GM23338 (cell line): ENCODE results near the gene BAMBI. TPM values are rescaled to one million over a fixed set of nuclear protein-coding genes. Genes with fewer than 3 reads are reported as not detected.

Experiments
- ATAC-seq: fragments of 200-7000 bp; cut with Tn5 transposase; 3 replicates; pipeline ENCODE4 v1.9.1; 2020
- DNase-seq: peaks from one replicate; pipeline ENCODE4 v3.0.0-alpha.2; 2015; ENCODE audit warnings: low spot score
- H2AFZ ChIP-seq: fragments of 200-600 bp; sonication (generic); 2 replicates; pipeline ENCODE4 v1.8.0; 2016; ENCODE audit warnings: antibody characterized with exemption, mild to moderate bottlenecking, moderate library complexity
- H3F3A ChIP-seq: fragments of 200-600 bp; sonication (generic); replicated peaks from 2 replicates; pipeline ENCODE4 v1.8.0; 2017; ENCODE audit warnings: antibody characterized with exemption, mixed run types, low read depth
- H3K27ac ChIP-seq: fragments of 200-600 bp; sonication (generic); 2 replicates; pipeline ENCODE4 v1.6.1; 2016; ENCODE audit warnings: low read depth
- H3K27me3 ChIP-seq: fragments of 200-600 bp; sonication (generic); 2 replicates; pipeline ENCODE4 v1.8.0; 2016; ENCODE audit warnings: mild to moderate bottlenecking, mixed run types, moderate library complexity; ENCODE audit not compliant: insufficient read depth
- H3K36me3 ChIP-seq: fragments of 200-600 bp; sonication (generic); 2 replicates; pipeline ENCODE4 v1.8.0; 2016; ENCODE audit warnings: mild to moderate bottlenecking; ENCODE audit not compliant: insufficient read depth
- H3K4me1 ChIP-seq: fragments of 200-600 bp; sonication (generic); 2 replicates; pipeline ENCODE4 v1.8.0; 2016; ENCODE audit warnings: mild to moderate bottlenecking, moderate library complexity; ENCODE audit not compliant: insufficient read depth
- H3K4me2 ChIP-seq: fragments of 200-600 bp; sonication (generic); 2 replicates; pipeline ENCODE4 v1.7.1; 2017; ENCODE audit warnings: mixed run types
- H3K4me3 ChIP-seq: fragments of 200-600 bp; sonication (generic); 2 replicates; pipeline ENCODE4 v1.6.1; 2016; ENCODE audit warnings: mixed run types
- H3K79me2 ChIP-seq: fragments of 200-600 bp; sonication (generic); replicated peaks from 2 replicates; pipeline ENCODE4 v1.8.0; 2017; ENCODE audit warnings: mild to moderate bottlenecking; ENCODE audit not compliant: insufficient read depth
- H3K9me2 ChIP-seq: fragments of 200-600 bp; sonication (generic); 2 replicates; pipeline ENCODE4 v1.8.0; 2017; ENCODE audit not compliant: insufficient read depth
- H4K20me1 ChIP-seq: fragments of 200-600 bp; sonication (generic); replicated peaks from 2 replicates; pipeline ENCODE4 v1.8.0; 2017; ENCODE audit warnings: mild to moderate bottlenecking; ENCODE audit not compliant: insufficient read depth
- H3K27ac Mint-ChIP-seq: 2 replicates; pipeline ENCODE4 v1.8.0; 2020; ENCODE audit warnings: inconsistent platforms, mild to moderate bottlenecking, moderate library complexity, mixed read lengths
- H3K27me3 Mint-ChIP-seq: 3 replicates; pipeline ENCODE4 v1.8.0; 2022; ENCODE audit warnings: low read depth, mild to moderate bottlenecking, moderate library complexity, mixed read lengths, inconsistent platforms; ENCODE audit not compliant: insufficient read depth, poor library complexity
- H3K36me3 Mint-ChIP-seq: 3 replicates; pipeline ENCODE4 v1.8.0; 2021; ENCODE audit warnings: low read depth, mild to moderate bottlenecking, inconsistent platforms, moderate library complexity, mixed read lengths
- H3K4me1 Mint-ChIP-seq: 3 replicates; pipeline ENCODE4 v1.8.0; 2020; ENCODE audit warnings: mild to moderate bottlenecking, inconsistent platforms, mixed read lengths
- H3K4me3 Mint-ChIP-seq: 3 replicates; pipeline ENCODE4 v1.8.0; 2021; ENCODE audit warnings: moderate library complexity, mild to moderate bottlenecking, inconsistent platforms, mixed read lengths
- H3K9me3 Mint-ChIP-seq: 3 replicates; pipeline ENCODE4 v1.8.0; 2020; ENCODE audit warnings: moderate library complexity, mild to moderate bottlenecking, inconsistent platforms, mixed read lengths
- CREB1 ChIP-seq: fragments of 250-450 bp; sonication (Bioruptor Pico); IDR thresholded peaks from 2 replicates; pipeline ENCODE4 v1.5.0; 2020; ENCODE audit warnings: low read depth, mild to moderate bottlenecking, moderate library complexity
- ETS1 ChIP-seq: IDR thresholded peaks from 2 replicates; pipeline ENCODE4 v1.6.1; 2016; ENCODE audit warnings: antibody characterized with exemption
- EZH2phosphoT487 ChIP-seq: fragments of 200-600 bp; sonication (generic); IDR thresholded peaks from one replicate; pipeline ENCODE4 v1.8.1; 2018; ENCODE audit warnings: antibody characterized with exemption; ENCODE audit not compliant: unreplicated experiment
- NANOG ChIP-seq: IDR thresholded peaks from 2 replicates; pipeline ENCODE4 v1.6.1; 2016; ENCODE audit warnings: antibody characterized with exemption, borderline replicate concordance
- POLR2AphosphoS5 ChIP-seq: IDR thresholded peaks from 2 replicates; pipeline ENCODE4 v1.6.1; 2016; ENCODE audit warnings: antibody characterized with exemption, low read depth
- REST ChIP-seq: IDR thresholded peaks from one replicate; pipeline ENCODE4 v1.6.1; 2018; ENCODE audit warnings: antibody characterized with exemption; ENCODE audit not compliant: unreplicated experiment
- ZNF114 ChIP-seq: fragments of 250-450 bp; sonication (Bioruptor Pico); IDR thresholded peaks from 2 replicates; pipeline ENCODE4 v1.5.0; 2020; ENCODE audit warnings: mild to moderate bottlenecking, moderate library complexity
- ZNF331 ChIP-seq: fragments of 250-450 bp; sonication (Bioruptor Pico); IDR thresholded peaks from 2 replicates; pipeline ENCODE4 v1.5.0; 2020; ENCODE audit warnings: low read depth, mild to moderate bottlenecking, moderate library complexity
- polyA plus RNA-seq: library from polyadenylated mRNA; unstranded; fragments of >200 nt; fragmentation: Nextera tagmentation; extraction: Ambion mirVana; gene quantifications from 2 replicates; pipeline ENCODE4 v1.2.1, GENCODE V29; 2016
- total RNA-seq: library from RNA; depleted of rRNA; stranded (reverse); fragments of >200 nt; shearing (Covaris generic); gene quantifications from 2 replicates; pipeline ENCODE4 v1.2.3, GENCODE V29; 2014
- TF ChIP-seq, protein P1 (sequence below): fragments of 250-450 bp; sonication (Bioruptor Pico); IDR thresholded peaks from 2 replicates; pipeline ENCODE4 v1.5.0; 2020; ENCODE audit warnings: mild to moderate bottlenecking, moderate library complexity

BAMBI gene
- total and polyA plus RNA-seq, 2 experiments from 2014 or later = 20.1 to 37.5 TPM

GRCh38 chr10:28687683-28688001 lies 10.3 kb downstream of the BAMBI start (continued):
- no peak for TF ChIP-seq ETS1
- no peak for TF ChIP-seq CREB1 (CRISPR knock-in tag)
- TF ChIP-seq, protein P1, sequence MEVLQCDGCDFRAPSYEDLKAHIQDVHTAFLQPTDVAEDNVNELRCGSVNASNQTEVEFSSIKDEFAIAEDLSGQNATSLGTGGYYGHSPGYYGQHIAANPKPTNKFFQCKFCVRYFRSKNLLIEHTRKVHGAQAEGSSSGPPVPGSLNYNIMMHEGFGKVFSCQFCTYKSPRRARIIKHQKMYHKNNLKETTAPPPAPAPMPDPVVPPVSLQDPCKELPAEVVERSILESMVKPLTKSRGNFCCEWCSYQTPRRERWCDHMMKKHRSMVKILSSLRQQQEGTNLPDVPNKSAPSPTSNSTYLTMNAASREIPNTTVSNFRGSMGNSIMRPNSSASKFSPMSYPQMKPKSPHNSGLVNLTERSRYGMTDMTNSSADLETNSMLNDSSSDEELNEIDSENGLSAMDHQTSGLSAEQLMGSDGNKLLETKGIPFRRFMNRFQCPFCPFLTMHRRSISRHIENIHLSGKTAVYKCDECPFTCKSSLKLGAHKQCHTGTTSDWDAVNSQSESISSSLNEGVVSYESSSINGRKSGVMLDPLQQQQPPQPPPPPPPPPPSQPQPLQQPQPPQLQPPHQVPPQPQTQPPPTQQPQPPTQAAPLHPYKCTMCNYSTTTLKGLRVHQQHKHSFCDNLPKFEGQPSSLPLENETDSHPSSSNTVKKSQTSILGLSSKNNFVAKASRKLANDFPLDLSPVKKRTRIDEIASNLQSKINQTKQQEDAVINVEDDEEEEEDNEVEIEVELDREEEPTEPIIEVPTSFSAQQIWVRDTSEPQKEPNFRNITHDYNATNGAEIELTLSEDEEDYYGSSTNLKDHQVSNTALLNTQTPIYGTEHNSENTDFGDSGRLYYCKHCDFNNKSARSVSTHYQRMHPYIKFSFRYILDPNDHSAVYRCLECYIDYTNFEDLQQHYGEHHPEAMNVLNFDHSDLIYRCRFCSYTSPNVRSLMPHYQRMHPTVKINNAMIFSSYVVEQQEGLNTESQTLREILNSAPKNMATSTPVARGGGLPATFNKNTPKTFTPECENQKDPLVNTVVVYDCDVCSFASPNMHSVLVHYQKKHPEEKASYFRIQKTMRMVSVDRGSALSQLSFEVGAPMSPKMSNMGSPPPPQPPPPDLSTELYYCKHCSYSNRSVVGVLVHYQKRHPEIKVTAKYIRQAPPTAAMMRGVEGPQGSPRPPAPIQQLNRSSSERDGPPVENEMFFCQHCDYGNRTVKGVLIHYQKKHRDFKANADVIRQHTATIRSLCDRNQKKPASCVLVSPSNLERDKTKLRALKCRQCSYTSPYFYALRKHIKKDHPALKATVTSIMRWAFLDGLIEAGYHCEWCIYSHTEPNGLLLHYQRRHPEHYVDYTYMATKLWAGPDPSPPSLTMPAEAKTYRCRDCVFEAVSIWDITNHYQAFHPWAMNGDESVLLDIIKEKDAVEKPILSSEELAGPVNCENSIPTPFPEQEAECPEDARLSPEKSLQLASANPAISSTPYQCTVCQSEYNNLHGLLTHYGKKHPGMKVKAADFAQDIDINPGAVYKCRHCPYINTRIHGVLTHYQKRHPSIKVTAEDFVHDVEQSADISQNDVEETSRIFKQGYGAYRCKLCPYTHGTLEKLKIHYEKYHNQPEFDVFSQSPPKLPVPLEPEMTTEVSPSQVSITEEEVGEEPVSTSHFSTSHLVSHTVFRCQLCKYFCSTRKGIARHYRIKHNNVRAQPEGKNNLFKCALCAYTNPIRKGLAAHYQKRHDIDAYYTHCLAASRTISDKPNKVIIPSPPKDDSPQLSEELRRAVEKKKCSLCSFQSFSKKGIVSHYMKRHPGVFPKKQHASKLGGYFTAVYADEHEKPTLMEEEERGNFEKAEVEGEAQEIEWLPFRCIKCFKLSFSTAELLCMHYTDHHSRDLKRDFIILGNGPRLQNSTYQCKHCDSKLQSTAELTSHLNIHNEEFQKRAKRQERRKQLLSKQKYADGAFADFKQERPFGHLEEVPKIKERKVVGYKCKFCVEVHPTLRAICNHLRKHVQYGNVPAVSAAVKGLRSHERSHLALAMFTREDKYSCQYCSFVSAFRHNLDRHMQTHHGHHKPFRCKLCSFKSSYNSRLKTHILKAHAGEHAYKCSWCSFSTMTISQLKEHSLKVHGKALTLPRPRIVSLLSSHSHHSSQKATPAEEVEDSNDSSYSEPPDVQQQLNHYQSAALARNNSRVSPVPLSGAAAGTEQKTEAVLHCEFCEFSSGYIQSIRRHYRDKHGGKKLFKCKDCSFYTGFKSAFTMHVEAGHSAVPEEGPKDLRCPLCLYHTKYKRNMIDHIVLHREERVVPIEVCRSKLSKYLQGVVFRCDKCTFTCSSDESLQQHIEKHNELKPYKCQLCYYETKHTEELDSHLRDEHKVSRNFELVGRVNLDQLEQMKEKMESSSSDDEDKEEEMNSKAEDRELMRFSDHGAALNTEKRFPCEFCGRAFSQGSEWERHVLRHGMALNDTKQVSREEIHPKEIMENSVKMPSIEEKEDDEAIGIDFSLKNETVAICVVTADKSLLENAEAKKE = no peak
- no peak for TF ChIP-seq NANOG
- no peak for TF ChIP-seq ZNF331 (CRISPR knock-in tag)

DNA sequence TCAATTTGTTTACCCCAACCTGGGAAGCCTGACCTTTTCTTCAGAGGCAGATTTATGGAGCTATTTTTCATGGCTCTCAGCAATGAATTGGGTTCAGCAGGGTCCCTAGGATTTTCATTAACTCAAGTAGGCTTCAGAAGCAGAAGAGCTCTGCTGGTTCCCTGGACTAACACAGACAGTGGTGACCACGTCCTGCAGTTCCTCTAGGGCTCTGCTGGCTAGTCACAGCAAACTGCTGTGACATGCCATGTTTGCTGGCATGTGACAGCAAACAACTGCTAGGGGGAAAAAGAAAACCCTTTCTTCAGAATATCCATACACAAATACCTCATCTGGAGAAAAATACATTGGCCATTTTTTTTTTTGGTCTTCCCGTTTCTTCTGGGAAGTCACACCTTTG lies 13.2 kb downstream of the BAMBI start:
- Histone ChIP-seq H3K79me2 (no peaks in the 10 kb centered on the region), H3K4me2 (no peak overlapping the region), H3K9me2 (no peaks in the 10 kb centered on the region), H2AFZ (no peak overlapping the region), H4K20me1 (no peaks in the 10 kb centered on the region), H3K4me3 (no peak overlapping the region), H3K27ac (no peak overlapping the region), H3F3A (no peaks in the 10 kb centered on the region), H3K4me1 (peaks cover 42% of the 10 kb centered on the region), H3K27me3 (no peaks in the 10 kb centered on the region), H3K36me3 (no peaks in the 10 kb centered on the region)
- no peaks in the 10 kb centered on the region for H3K36me3 Mint-ChIP-seq
- peaks cover 38% of the 10 kb centered on the region for H3K4me1 Mint-ChIP-seq
- no peak overlapping the region for H3K4me3 Mint-ChIP-seq
- no peaks in the 10 kb centered on the region for H3K27me3 Mint-ChIP-seq
- no peaks in the 10 kb centered on the region for H3K9me3 Mint-ChIP-seq
- DNase-seq (no peak), ATAC-seq (no peak)
- H3K27ac Mint-ChIP-seq = no peak overlapping the region
- TF ChIP-seq POLR2AphosphoS5 (no peak), NANOG (no peak), ZNF114 (no peak), REST (no peak), CREB1 (CRISPR knock-in tag) (no peak), EZH2phosphoT487 (no peak)
